Testis (tissue), 2 donors: ENCODE measurements around the gene PPCDC.

Source experiments
- POLR2A ChIP-seq: fragments of 450-650 bp; IDR thresholded peaks from one replicate; pipeline ENCODE4 v1.6.1; 2017; ENCODE audit warnings: antibody characterized with exemption, mild to moderate bottlenecking, moderate library complexity
- TF ChIP-seq, protein P1 (sequence below), 3 experiments: fragments of 450-650 bp in 2 of 3; fragments of 200-600 bp in 1 of 3; sonication (generic) in 1 of 3; IDR thresholded peaks; one replicate each; pipeline ENCODE4 v1.5.1; 2016 to 2019; ENCODE audit warnings: antibody characterized with exemption in 3 of 3, mild to moderate bottlenecking in 2 of 3, moderate library complexity in 1 of 3

DNA sequence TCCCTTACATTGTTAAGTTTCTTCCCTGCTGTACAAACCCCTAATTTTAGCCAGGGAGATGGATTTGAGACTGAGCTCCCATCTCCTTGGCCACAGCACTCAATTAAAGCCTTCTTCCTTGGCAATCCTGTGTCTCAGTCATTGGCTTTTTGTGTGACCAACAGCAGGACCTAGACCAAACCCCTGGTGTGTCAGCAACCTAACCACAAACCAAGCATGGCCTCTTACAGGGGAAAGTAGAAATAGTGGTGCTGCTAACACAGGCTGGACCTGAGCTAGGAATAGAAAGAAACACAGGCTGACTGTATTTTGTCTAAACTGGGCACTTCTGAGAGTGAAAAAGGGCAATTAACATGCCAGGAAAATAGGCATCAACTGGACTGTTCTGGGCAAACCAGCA lies 37.9 kb downstream of the PPCDC start:
- TF ChIP-seq, protein P1, sequence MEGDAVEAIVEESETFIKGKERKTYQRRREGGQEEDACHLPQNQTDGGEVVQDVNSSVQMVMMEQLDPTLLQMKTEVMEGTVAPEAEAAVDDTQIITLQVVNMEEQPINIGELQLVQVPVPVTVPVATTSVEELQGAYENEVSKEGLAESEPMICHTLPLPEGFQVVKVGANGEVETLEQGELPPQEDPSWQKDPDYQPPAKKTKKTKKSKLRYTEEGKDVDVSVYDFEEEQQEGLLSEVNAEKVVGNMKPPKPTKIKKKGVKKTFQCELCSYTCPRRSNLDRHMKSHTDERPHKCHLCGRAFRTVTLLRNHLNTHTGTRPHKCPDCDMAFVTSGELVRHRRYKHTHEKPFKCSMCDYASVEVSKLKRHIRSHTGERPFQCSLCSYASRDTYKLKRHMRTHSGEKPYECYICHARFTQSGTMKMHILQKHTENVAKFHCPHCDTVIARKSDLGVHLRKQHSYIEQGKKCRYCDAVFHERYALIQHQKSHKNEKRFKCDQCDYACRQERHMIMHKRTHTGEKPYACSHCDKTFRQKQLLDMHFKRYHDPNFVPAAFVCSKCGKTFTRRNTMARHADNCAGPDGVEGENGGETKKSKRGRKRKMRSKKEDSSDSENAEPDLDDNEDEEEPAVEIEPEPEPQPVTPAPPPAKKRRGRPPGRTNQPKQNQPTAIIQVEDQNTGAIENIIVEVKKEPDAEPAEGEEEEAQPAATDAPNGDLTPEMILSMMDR (IDR thresholded peaks at IDR 0.05), result no peak
- no peak for TF ChIP-seq POLR2A
